A549 (cell line): ENCODE results near the gene COL12A1.

Experiments
- CEBPB ChIP-seq, 2 experiments: fragments of >200 bp in 1 of 2; sonication (Bioruptor Twin) in 1 of 2; formaldehyde crosslinking in 1 of 2; IDR thresholded peaks; 2 replicates each; pipeline ENCODE4 v1.6.1; 2012 to 2016
- CHD2 ChIP-seq: fragments of 150-350 bp; IDR thresholded peaks from 2 replicates; pipeline ENCODE4 v1.6.1; 2014; ENCODE audit warnings: low read length; ENCODE audit not compliant: partially characterized antibody
- CTCF ChIP-seq: fragments of >200 bp; sonication (Bioruptor Twin); formaldehyde crosslinking; IDR thresholded peaks from 3 replicates; pipeline ENCODE4 v1.5.1; 2016
- EP300 ChIP-seq, 2 experiments: fragments of >200 bp; sonication (Bioruptor Twin); formaldehyde crosslinking; IDR thresholded peaks; 2 replicates in 1 of 2; 3 replicates in 1 of 2; pipeline ENCODE4 v1.6.1; 2016 to 2017
- ESRRA ChIP-seq: fragments of 150-350 bp; IDR thresholded peaks from 2 replicates; pipeline ENCODE4 v1.6.1; 2014; ENCODE audit warnings: mild to moderate bottlenecking, low read length, borderline replicate concordance
- HDAC2 ChIP-seq: fragments of 200-600 bp; sonication (generic); IDR thresholded peaks from 2 replicates; pipeline ENCODE4 v1.6.1; 2016
- MAX ChIP-seq: IDR thresholded peaks from 2 replicates; pipeline ENCODE4 v1.6.1; 2012
- POLR2A ChIP-seq: IDR thresholded peaks from 2 replicates; pipeline ENCODE4 v1.6.1; 2012; ENCODE audit warnings: mild to moderate bottlenecking, low read length
- RAD21 ChIP-seq, 2 experiments: fragments of >200 bp in 1 of 2; sonication (Bioruptor Twin) in 1 of 2; formaldehyde crosslinking in 1 of 2; IDR thresholded peaks in 1 of 2; conservative IDR thresholded peaks in 1 of 2; 2 replicates in 1 of 2; 3 replicates in 1 of 2; pipeline ENCODE4 v1.6.1; 2012 to 2018; ENCODE audit warnings: inconsistent platforms in 1 of 2
- RCOR1 ChIP-seq: fragments of 150-350 bp; IDR thresholded peaks from 2 replicates; pipeline ENCODE4 v1.6.1; 2014; ENCODE audit warnings: antibody characterized with exemption, low read length, low read depth
- REST ChIP-seq: fragments of 200-600 bp; sonication (generic); IDR thresholded peaks from 2 replicates; pipeline ENCODE4 v1.6.1; 2016; ENCODE audit warnings: antibody characterized with exemption, mild to moderate bottlenecking, moderate library complexity
- RFX5 ChIP-seq: fragments of 450-650 bp; IDR thresholded peaks from 2 replicates; pipeline ENCODE4 v1.7.1; 2014; ENCODE audit warnings: antibody characterized with exemption, mild to moderate bottlenecking, moderate library complexity
- SMC3 ChIP-seq: fragments of >200 bp; sonication (Bioruptor Twin); formaldehyde crosslinking; IDR thresholded peaks from 3 replicates; pipeline ENCODE4 v1.6.1; 2018; ENCODE audit warnings: inconsistent platforms

GRCh38 chr6:75107913-75108312, 97.9 kb downstream of the COL12A1 start:
- no peak for TF ChIP-seq POLR2A
- TF ChIP-seq CTCF: no peak
- no peak for TF ChIP-seq EP300 (IDR thresholded peaks at IDR 0.05)
- TF ChIP-seq CHD2: no peak
- TF ChIP-seq CEBPB (IDR thresholded peaks at IDR 0.05): no peak
- TF ChIP-seq REST: no peak
- no peak for TF ChIP-seq HDAC2
- no peak for TF ChIP-seq RFX5
- no peak for TF ChIP-seq RCOR1
- TF ChIP-seq MAX: no peak
- no peak for TF ChIP-seq SMC3
- no peak for TF ChIP-seq ESRRA
- TF ChIP-seq RAD21 (conservative IDR thresholded peaks at IDR 0.05 in 1 of 2, IDR thresholded peaks at IDR 0.05 in 1 of 2): no peak
